ENCODE data around the gene BNIP3. TPM values are rescaled to one million over a fixed set of nuclear protein-coding genes. Genes with fewer than 3 reads are reported as not detected.

BNIP3 gene
- total RNA-seq, 4 donors from 2014 or later: 53.5 to 102 (median 68.3) TPM

- H3K4me3 ChIP-seq: no peak overlapping the region
- no peak overlapping the region for H3K27ac ChIP-seq
- no peak for TF ChIP-seq POLR2A (IDR thresholded peaks at IDR 0.05)
- TF ChIP-seq POLR2AphosphoS5 (IDR thresholded peaks at IDR 0.05): no peak
- TF ChIP-seq EP300 (IDR thresholded peaks at IDR 0.05): no peak
- no peak for TF ChIP-seq CTCF (IDR thresholded peaks at IDR 0.05)
- peaks cover 0 to 8% (median 0%) of the 10 kb centered on the region in 3 donors for H3K4me1 ChIP-seq
- H3K27me3 ChIP-seq: no peaks in the 10 kb centered on the region
- no peak for ATAC-seq
- 68% methylated on average over 4 of the region's 4 CpGs; no CpG with 5 or more reads in 1 of the 2 donors for WGBS, 2 donors (ENCODE audit: low coverage in 1 of 2)
- no peaks in the 10 kb centered on the region for H3K9me3 ChIP-seq
- peaks cover 0 to 95% of the 10 kb centered on the region in 2 donors for H3K36me3 ChIP-seq
Measured at GRCh38 chr10:131944412-131944811, 37.3 kb downstream of the BNIP3 start.

GRCh38 chr10:131943021-131943814 lies 38.5 kb downstream of the BNIP3 start:
- Histone ChIP-seq H3K27me3 (no peaks in the 10 kb centered on the region), H3K27ac (no peak overlapping the region), H3K9me3 (no peaks in the 10 kb centered on the region), H3K36me3 (peaks cover 0 to 92% of the 10 kb centered on the region in 2 donors), H3K4me1 (peaks cover 0 to 8% (median 0%) of the 10 kb centered on the region in 3 donors), H3K4me3 (no peak overlapping the region)
- no peak for ATAC-seq
- WGBS, 2 donors (ENCODE audit: low coverage in 1 of 2): 64 to 69% methylated on average over 7 to 8 of the region's 11 CpGs
- TF ChIP-seq EP300 (IDR thresholded peaks at IDR 0.05) (no peak), CTCF (IDR thresholded peaks at IDR 0.05) (peak in 2 of 4 experiments; percentile 10 to 42)

GRCh38 chr10:131942455-131942854 lies 39.3 kb downstream of the BNIP3 start:
- H3K4me1 ChIP-seq: peaks cover 0 to 8% (median 0%) of the 10 kb centered on the region in 3 donors
- no peak overlapping the region for H3K27ac ChIP-seq
- H3K4me3 ChIP-seq: no peak overlapping the region
- TF ChIP-seq POLR2A (IDR thresholded peaks at IDR 0.05) (no peak), CTCF (IDR thresholded peaks at IDR 0.05) (no peak), EP300 (IDR thresholded peaks at IDR 0.05) (no peak), POLR2AphosphoS5 (IDR thresholded peaks at IDR 0.05) (no peak)
- ATAC-seq: no peak
- WGBS, 2 donors (ENCODE audit: low coverage in 1 of 2): 100% methylated on average over 1 of the region's 1 CpG
- H3K27me3 ChIP-seq: no peaks in the 10 kb centered on the region
- H3K9me3 ChIP-seq: no peaks in the 10 kb centered on the region
- peaks cover 0 to 92% of the 10 kb centered on the region in 2 donors for H3K36me3 ChIP-seq

- H3K36me3 ChIP-seq: peaks cover 0 to 84% of the 10 kb centered on the region in 2 donors
Measured at GRCh38 chr10:131938681-131939080, 43.0 kb downstream of the BNIP3 start.

More at GRCh38 chr10:131938681-131939080, 43.0 kb downstream of the BNIP3 start:
- no peak overlapping the region for H3K27ac ChIP-seq
- TF ChIP-seq POLR2A (IDR thresholded peaks at IDR 0.05): no peak
- no peak for TF ChIP-seq POLR2AphosphoS5 (IDR thresholded peaks at IDR 0.05)
- no peak for TF ChIP-seq EP300 (IDR thresholded peaks at IDR 0.05)
- no peak for TF ChIP-seq CTCF (IDR thresholded peaks at IDR 0.05)
- H3K4me1 ChIP-seq: peaks cover 0 to 8% (median 0%) of the 10 kb centered on the region in 3 donors
- no peaks in the 10 kb centered on the region for H3K9me3 ChIP-seq
- H3K4me3 ChIP-seq: no peak overlapping the region
- 94 to 97% methylated on average over 5 to 9 of the region's 10 CpGs for WGBS, 2 donors (ENCODE audit: low coverage in 1 of 2)
- H3K27me3 ChIP-seq: no peaks in the 10 kb centered on the region
- ATAC-seq: no peak
